Skeletal muscle cell (primary cell): ENCODE results near the gene PER2.
A peak's percentile ranks its signal among the peaks of the same experiment; 100 is the strongest.
"Not testable (repeated sequence)": the region's sequence is repeated elsewhere in the genome, so short reads cannot be mapped to it uniquely, and the experiment has no call there.

Experiments used
- DNase-seq: peaks from one replicate; pipeline ENCODE4 v3.0.0-alpha.2; 2010; ENCODE audit warnings: low read depth
- H3K4me3 ChIP-seq: 2 replicates; pipeline ENCODE4 v1.5.1; 2011; ENCODE audit warnings: low read depth, mild to moderate bottlenecking, control low read depth, low read length, moderate library complexity

PER2 gene

GRCh38 chr2:238287737-238288649, at the start of gene PER2:
Gene PER2 (minus strand): TSS chr2:238288610. CDS start chr2:238277936, 10,674 bp downstream.
- DNase-seq, result peak; percentile 71

GRCh38 chr2:238337846-238338245, 49.4 kb upstream of the PER2 start:
- H3K4me3 ChIP-seq, result no peak overlapping the region
- no peak for DNase-seq

More at GRCh38 chr2:238287737-238288649, at the start of gene PER2:
- peak within 1 kb of the TSS; percentile 77 for H3K4me3 ChIP-seq

GRCh38 chr2:238336793-238337444, 48.5 kb upstream of the PER2 start:
- H3K4me3 ChIP-seq, result no peak overlapping the region
- DNase-seq, result no peak

- no peak for DNase-seq
- H3K4me3 ChIP-seq, result no peak overlapping the region
Observed at GRCh38 chr2:238336151-238336550, 47.7 kb upstream of the PER2 start.

- H3K4me3 ChIP-seq, DNase-seq: not testable (repeated sequence)
Observed at GRCh38 chr2:238335591-238335990, 47.2 kb upstream of the PER2 start.

GRCh38 chr2:238334885-238335284, 46.5 kb upstream of the PER2 start:
- H3K4me3 ChIP-seq, result no peak overlapping the region
- DNase-seq, result no peak

GRCh38 chr2:238331916-238332315, 43.5 kb upstream of the PER2 start:
- no peak overlapping the region for H3K4me3 ChIP-seq
- no peak for DNase-seq

- no peak for DNase-seq
- H3K4me3 ChIP-seq, result no peak overlapping the region
Observed at GRCh38 chr2:238330391-238330790, 42.0 kb upstream of the PER2 start.

GRCh38 chr2:238327751-238328150, 39.3 kb upstream of the PER2 start:
- DNase-seq, result no peak
- H3K4me3 ChIP-seq, result no peak overlapping the region

- no peak overlapping the region for H3K4me3 ChIP-seq
- no peak for DNase-seq
Observed at GRCh38 chr2:238326801-238327365, 38.5 kb upstream of the PER2 start.

GRCh38 chr2:238325694-238326093, 37.3 kb upstream of the PER2 start:
- H3K4me3 ChIP-seq, result no peak overlapping the region

GRCh38 chr2:238324248-238324647, 35.8 kb upstream of the PER2 start:
- DNase-seq, H3K4me3 ChIP-seq: not testable (repeated sequence)

More at GRCh38 chr2:238325694-238326093, 37.3 kb upstream of the PER2 start:
- DNase-seq, result no peak

- DNase-seq, result no peak
Observed at GRCh38 chr2:238322001-238322411, 33.6 kb upstream of the PER2 start.

GRCh38 chr2:238321467-238321866, 33.1 kb upstream of the PER2 start:
- no peak for DNase-seq
- H3K4me3 ChIP-seq, result peak overlapping the region; percentile 59

More at GRCh38 chr2:238322001-238322411, 33.6 kb upstream of the PER2 start:
- H3K4me3 ChIP-seq, result no peak overlapping the region

GRCh38 chr2:238320648-238321281, 32.4 kb upstream of the PER2 start:
- no peak for DNase-seq
- peak overlapping the region; percentile 59 for H3K4me3 ChIP-seq

- peak within 1 kb of the TSS; percentile 59 for H3K4me3 ChIP-seq
- peak; percentile 81 for DNase-seq
Observed at GRCh38 chr2:238320246-238320647, 31.8 kb upstream of the PER2 start, which contains the start of gene TRAF3IP1. Gene TRAF3IP1 (plus strand): TSS chr2:238320518. CDS start chr2:238320663, 145 bp downstream.

- no peak for DNase-seq
- H3K4me3 ChIP-seq, result no peak overlapping the region
Observed at GRCh38 chr2:238315031-238315595, 26.7 kb upstream of the PER2 start.

GRCh38 chr2:238314576-238314975, 26.2 kb upstream of the PER2 start:
- H3K4me3 ChIP-seq, result no peak overlapping the region
- no peak for DNase-seq

GRCh38 chr2:238313991-238314350, 25.6 kb upstream of the PER2 start:
- H3K4me3 ChIP-seq, result no peak overlapping the region
- no peak for DNase-seq
